Esophagus squamous epithelium (tissue), 5 donors: ENCODE measurements around the gene LMO1. TPM values are rescaled to one million over a fixed set of nuclear protein-coding genes. Genes with fewer than 3 reads are reported as not detected.

Experiments used
- DNase-seq: peaks from one replicate; lab custom pipeline; 2025; lab: John Stamatoyannopoulos, UW
- H3K27ac ChIP-seq, 4 donors: fragments of 200-600 bp; sonication (generic); one replicate each; pipeline ENCODE4 v1.5.1; 2016 to 2019; ENCODE audit warnings: mild to moderate bottlenecking in 1 of 4
- H3K27me3 ChIP-seq, 4 donors: fragments of 200-600 bp; sonication (generic); 1 replicate in 3 of 4; 2 replicates in 1 of 4; pipeline versions ENCODE4 v1.5.1 to v1.6.0; 2017 to 2021; ENCODE audit warnings: antibody characterized with exemption in 1 of 4
- H3K36me3 ChIP-seq, 3 donors: fragments of 200-600 bp; sonication (generic); one replicate each; pipeline ENCODE4 v1.5.1; 2016 to 2019
- H3K4me1 ChIP-seq, 3 donors: fragments of 200-600 bp; sonication (generic); one replicate each; pipeline ENCODE4 v1.5.1; 2017 to 2019
- H3K4me3 ChIP-seq, 4 donors: fragments of 200-600 bp; sonication (generic); 1 replicate in 3 of 4; 2 replicates in 1 of 4; pipeline ENCODE4 v1.5.1; 2016 to 2019; ENCODE audit warnings: mild to moderate bottlenecking in 2 of 4, moderate library complexity in 1 of 4
- H3K9me3 ChIP-seq, 3 donors: fragments of 200-600 bp; sonication (generic); one replicate each; pipeline ENCODE4 v1.5.1; 2016 to 2019
- CTCF ChIP-seq, 6 experiments: fragments of 450-650 bp in 4 of 6; fragments of 200-600 bp in 2 of 6; sonication (generic) in 2 of 6; IDR thresholded peaks; one replicate each; pipeline ENCODE4 v1.5.1; 2016 to 2019; ENCODE audit warnings: antibody characterized with exemption in 6 of 6, mild to moderate bottlenecking in 4 of 6, moderate library complexity in 4 of 6
- POLR2A ChIP-seq, 4 donors: fragments of 450-650 bp; IDR thresholded peaks; one replicate each; pipeline ENCODE4 v1.6.1; 2017; ENCODE audit warnings: antibody characterized with exemption in 4 of 4, mild to moderate bottlenecking in 4 of 4, moderate library complexity in 3 of 4
- WGBS, 2 donors: methylation state at CpG; one replicate each; pipeline ENCODE4 v1.1.5; 2018; 5-methylcytosine and 5-hydroxymethylcytosine counted together
- intact Hi-C: fragments of 100-400 bp; cut with DNase I; formaldehyde crosslinking; loops from one replicate; pipeline ENCODE4 v1.15.0; 2022
- total RNA-seq, 4 donors: library from RNA; depleted of rRNA; stranded (reverse); fragments of >200 nt; gene quantifications; one replicate each; pipeline ENCODE4 v1.1.0, GENCODE V29; 2016
- donor health status: DM: yes; HTN: yes; CAD: no.

LMO1 gene
- total RNA-seq, 4 donors from 2014 or later, result not detected

GRCh38 chr11:8204025-8204424 lies 59.7 kb downstream of the LMO1 start:
- H3K4me1 ChIP-seq, result peaks cover 0 to 13% (median 0%) of the 10 kb centered on the region in 3 donors
- no peaks in the 10 kb centered on the region for H3K36me3 ChIP-seq
- no peak overlapping the region for H3K4me3 ChIP-seq
- no peak for TF ChIP-seq POLR2A (IDR thresholded peaks at IDR 0.05)
- H3K9me3 ChIP-seq, result no peaks in the 10 kb centered on the region
- no peak for DNase-seq
- no peak overlapping the region for H3K27ac ChIP-seq
- peaks cover 0 to 46% (median 2%) of the 10 kb centered on the region in 4 donors for H3K27me3 ChIP-seq
- WGBS, 2 donors, result 63 to 80% methylated on average over 1 to 5 of the region's 5 CpGs
- intact Hi-C loops, result no loop called here

GRCh38 chr11:8203414-8203715 lies 60.3 kb downstream of the LMO1 start:
- Histone ChIP-seq H3K27me3 (peaks cover 0 to 46% (median 2%) of the 10 kb centered on the region in 4 donors), H3K9me3 (no peaks in the 10 kb centered on the region), H3K4me1 (peaks cover 0 to 13% (median 0%) of the 10 kb centered on the region in 3 donors), H3K4me3 (no peak overlapping the region), H3K27ac (no peak overlapping the region), H3K36me3 (no peaks in the 10 kb centered on the region)
- 64 to 92% methylated on average over 1 to 2 of the region's 2 CpGs for WGBS, 2 donors
- TF ChIP-seq POLR2A (IDR thresholded peaks at IDR 0.05) (no peak), CTCF (IDR thresholded peaks at IDR 0.05) (no peak)
- no peak for DNase-seq
- intact Hi-C loops, result no loop called here

- Histone ChIP-seq H3K27me3 (peaks cover 0 to 47% (median 2%) of the 10 kb centered on the region in 4 donors), H3K27ac (no peak overlapping the region), H3K4me1 (peaks cover 0 to 13% (median 0%) of the 10 kb centered on the region in 3 donors), H3K9me3 (no peaks in the 10 kb centered on the region), H3K36me3 (no peaks in the 10 kb centered on the region), H3K4me3 (no peak overlapping the region)
- 71 to 84% methylated on average over 8 to 11 of the region's 11 CpGs for WGBS, 2 donors
- intact Hi-C loops, result no loop called here
- TF ChIP-seq POLR2A (IDR thresholded peaks at IDR 0.05) (no peak), CTCF (IDR thresholded peaks at IDR 0.05) (no peak)
- DNase-seq, result no peak
Observed at GRCh38 chr11:8202516-8203413, 60.9 kb downstream of the LMO1 start.

- 45 to 65% methylated on average over 4 of the region's 4 CpGs for WGBS, 2 donors
- TF ChIP-seq POLR2A (IDR thresholded peaks at IDR 0.05), result no peak
- TF ChIP-seq CTCF (IDR thresholded peaks at IDR 0.05), result no peak
- Histone ChIP-seq H3K27ac (no peak overlapping the region), H3K4me1 (peaks cover 0 to 7% (median 0%) of the 10 kb centered on the region in 3 donors), H3K36me3 (no peaks in the 10 kb centered on the region), H3K4me3 (no peak overlapping the region), H3K9me3 (no peaks in the 10 kb centered on the region), H3K27me3 (peaks cover 0 to 43% (median 0%) of the 10 kb centered on the region in 4 donors)
- DNase-seq, result no peak
- intact Hi-C loops, result no loop called here
Observed at GRCh38 chr11:8201644-8202365, 61.9 kb downstream of the LMO1 start.

- TF ChIP-seq CTCF (IDR thresholded peaks at IDR 0.05), result no peak
- H3K4me1 ChIP-seq, result no peaks in the 10 kb centered on the region
- no peaks in the 10 kb centered on the region for H3K36me3 ChIP-seq
- DNase-seq, result no peak
- H3K4me3 ChIP-seq, result no peak overlapping the region
- peaks cover 0 to 52% (median 0%) of the 10 kb centered on the region in 4 donors for H3K27me3 ChIP-seq
- intact Hi-C loops, result no loop called here
- no peaks in the 10 kb centered on the region for H3K9me3 ChIP-seq
- no peak overlapping the region for H3K27ac ChIP-seq
- WGBS, 2 donors, result 55 to 82% methylated on average over 1 to 2 of the region's 2 CpGs
Observed at GRCh38 chr11:8199676-8200075, 64.0 kb downstream of the LMO1 start.
